Stimulated activated CD8-positive, alpha-beta memory T cell treated with anti-CD3 and anti-CD28 coated beads, Interleukin-4, amount 100 ng/mL, for 1 hour (primary cell): Measurements from ENCODE around the gene CSNK1A1.
"Not testable (repeated sequence)": the region's sequence is repeated elsewhere in the genome, so short reads cannot be mapped to it uniquely, and the experiment has no call there.

ENCODE experiments used
- DNase-seq, 2 donors: peaks; one replicate each; pipeline ENCODE4 v3.0.0-alpha.2; 2020; ENCODE audit warnings: low read depth in 2 of 2, low spot score in 1 of 2

CSNK1A1 gene

GRCh38 chr5:149572576-149573231 lies 21.5 kb upstream of the CSNK1A1 start:
- no peak for DNase-seq

- DNase-seq = no peak
Measured at GRCh38 chr5:149572170-149572569, 20.9 kb upstream of the CSNK1A1 start.

DNA sequence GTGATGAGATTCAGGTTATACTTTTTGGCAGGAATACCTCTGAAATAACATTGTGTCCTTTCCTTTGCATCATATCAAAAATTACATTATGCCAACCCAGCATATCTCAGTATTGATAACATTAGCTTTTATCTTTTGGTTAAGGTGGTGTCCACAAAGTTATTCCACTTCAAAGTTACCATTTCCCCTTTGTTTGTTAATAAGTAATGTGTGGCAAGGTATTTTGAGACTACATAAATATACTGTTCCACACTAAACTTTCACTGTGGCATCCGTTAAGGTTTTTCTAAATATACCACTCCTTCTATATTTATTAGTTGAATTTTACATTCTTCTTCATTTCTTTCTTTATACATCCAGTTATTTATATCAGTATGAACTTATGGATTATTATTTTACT lies 16.0 kb upstream of the CSNK1A1 start:
- no peak for DNase-seq

GRCh38 chr5:149564542-149565140 lies 13.4 kb upstream of the CSNK1A1 start:
- not testable (repeated sequence) for DNase-seq

DNA sequence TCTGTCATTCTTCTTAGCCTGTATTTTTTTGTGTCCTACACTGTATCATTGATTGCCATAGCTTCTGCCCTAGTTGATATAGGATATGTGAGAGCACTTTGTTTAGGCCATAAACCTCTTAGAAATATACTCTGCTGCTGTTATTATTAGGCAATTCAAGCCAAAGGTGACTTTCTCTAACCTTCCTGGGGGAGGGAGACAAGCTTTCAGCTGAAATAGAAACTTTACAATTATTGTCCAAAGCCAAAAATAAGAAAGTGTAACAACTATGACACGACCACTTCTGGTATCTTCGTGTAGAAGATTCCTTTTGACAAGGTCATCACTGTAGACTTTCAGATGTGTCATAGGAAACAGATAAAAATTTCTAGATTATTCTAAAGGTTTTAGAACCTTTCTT lies 12.2 kb upstream of the CSNK1A1 start:
- DNase-seq = no peak

DNA sequence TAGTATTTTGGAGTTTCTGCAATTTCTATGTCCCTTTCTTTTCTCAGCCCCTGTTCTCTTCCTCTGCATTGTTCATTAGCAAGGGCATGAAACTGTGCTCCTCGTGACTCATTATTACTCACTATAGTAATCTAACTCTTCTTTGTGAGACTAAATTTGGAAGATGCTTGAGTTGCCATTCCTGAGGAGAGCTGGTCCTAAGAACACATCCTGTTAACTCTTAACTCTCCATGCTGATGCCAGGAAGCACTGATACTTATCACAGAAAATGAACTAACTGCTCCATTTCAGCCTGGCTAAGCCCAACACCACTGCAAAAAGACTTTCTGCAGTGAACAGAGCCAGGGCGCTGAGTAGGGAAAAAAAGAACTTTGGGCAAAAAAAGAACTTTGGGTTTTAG lies 10.6 kb upstream of the CSNK1A1 start:
- DNase-seq = no peak

DNA sequence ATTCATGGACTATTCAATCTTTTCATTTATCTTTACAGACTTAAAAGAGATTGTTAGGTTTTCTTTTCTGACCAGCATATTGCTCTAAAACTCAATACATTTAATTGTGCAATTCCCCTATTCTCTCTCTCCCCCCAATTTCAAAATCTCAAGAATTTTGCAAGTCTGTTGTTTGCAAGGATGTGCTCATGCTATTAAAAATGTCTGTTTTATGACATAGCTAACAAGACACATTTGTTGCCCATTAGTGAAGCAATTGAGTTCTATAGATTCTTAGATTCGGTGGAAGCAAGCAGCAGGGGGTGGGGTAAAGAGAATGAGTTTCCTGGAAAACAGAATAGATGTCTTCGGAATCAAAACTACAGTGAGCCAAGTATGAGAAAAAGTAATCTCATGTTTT lies 8.5 kb upstream of the CSNK1A1 start:
- DNase-seq = no peak

DNA sequence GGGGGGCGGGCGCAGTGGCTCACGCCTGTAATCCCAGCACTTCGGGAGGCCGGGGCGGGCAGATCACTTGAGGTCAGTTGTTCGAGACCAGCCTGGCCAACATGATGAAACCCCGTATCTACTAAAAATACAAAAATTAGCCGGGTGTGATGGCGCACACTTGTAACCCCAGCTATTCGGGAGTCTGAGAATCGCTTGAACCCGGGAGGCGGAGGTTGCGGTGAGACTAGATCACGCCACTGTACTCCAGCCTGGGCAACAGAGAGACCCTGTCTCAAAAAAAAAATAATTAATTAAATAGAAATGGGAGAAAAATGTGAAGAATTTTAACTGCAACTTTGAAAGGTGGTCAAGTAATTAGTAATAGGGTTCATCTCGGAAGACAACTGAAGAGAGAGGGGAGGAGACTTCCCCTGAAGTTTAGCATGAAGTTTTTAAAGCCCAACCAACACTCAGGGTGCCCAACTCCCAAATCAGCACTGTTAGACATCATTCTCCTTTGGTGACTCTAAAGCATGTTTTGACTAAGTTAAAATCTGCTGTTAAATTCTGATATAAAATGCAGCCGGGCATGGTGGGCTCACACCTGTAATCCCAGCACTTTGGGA lies 1.4 kb upstream of the CSNK1A1 start:
- DNase-seq = no peak

DNA sequence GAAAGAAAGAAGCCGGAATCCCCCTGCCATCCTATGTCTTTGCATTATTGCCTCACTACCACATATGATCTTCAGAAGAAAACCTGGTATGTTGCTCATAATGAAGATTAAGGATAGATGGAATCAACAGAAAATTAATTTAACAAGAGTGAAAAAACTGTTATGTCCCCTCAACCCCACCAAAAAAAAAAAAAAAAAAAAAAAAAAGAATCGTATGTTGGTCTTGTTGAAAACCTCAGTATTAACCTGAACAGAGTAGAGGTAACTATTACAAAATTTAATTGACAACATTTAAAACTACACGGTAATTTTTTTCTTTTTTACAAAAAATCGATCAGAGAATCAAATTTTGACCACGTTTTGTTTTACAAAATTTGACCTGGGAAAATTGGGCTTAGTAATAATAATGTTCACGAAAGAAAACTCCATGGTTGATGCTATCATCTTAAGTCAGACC lies 827 bp upstream of the CSNK1A1 start:
- DNase-seq = no peak

DNA sequence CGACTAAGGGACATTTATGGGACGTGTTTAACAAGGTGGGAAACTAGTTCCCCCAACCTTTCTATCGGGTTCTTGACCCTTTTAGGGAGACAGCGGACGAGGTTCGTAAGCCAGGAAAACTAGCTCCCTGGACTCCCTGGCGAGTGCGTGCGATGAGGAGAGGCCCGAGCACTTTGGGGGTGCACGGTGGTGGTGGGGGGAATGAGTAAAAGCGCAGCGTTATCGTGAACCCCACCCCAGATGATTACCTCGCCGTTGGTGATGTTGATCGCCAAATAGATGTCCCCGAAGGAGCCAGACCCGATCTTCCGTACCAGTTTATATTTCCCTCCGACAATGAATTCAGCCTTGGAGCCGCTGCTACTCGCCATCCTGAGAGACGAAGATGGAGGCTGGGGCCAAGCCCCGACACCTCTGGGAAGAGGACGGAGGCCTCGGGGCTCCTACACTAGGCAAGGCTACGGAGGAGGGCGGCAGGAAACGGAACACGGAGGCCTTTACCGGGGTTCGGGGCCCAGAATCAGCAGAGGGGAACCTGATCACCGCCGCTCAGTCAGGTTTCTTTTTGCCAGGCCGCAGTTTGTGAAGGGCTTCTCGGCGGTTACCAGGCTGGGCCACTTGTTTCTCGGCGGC lies 529 bp downstream of the CSNK1A1 start:
- no peak for DNase-seq

DNA sequence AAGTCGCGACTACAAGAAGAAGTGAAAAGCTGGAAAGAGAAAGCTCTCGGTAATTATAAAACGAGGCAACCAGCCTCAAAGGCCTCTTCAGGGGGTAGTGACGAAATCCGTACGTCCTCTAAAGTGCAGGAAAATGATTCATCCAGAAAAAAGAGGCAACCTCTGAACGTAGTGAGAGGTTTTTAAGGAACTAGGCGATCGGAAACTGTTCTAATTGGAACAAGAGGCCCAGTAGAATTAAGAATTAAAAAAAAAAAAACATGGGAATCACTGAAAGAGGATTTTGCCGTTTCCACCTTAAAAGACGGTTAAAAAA lies 1.0 kb downstream of the CSNK1A1 start:
- no peak for DNase-seq

- no peak for DNase-seq
Measured at GRCh38 chr5:149549461-149550267, 1.6 kb downstream of the CSNK1A1 start.

- DNase-seq = no peak
Measured at GRCh38 chr5:149546974-149547373, 4.3 kb downstream of the CSNK1A1 start.

DNA sequence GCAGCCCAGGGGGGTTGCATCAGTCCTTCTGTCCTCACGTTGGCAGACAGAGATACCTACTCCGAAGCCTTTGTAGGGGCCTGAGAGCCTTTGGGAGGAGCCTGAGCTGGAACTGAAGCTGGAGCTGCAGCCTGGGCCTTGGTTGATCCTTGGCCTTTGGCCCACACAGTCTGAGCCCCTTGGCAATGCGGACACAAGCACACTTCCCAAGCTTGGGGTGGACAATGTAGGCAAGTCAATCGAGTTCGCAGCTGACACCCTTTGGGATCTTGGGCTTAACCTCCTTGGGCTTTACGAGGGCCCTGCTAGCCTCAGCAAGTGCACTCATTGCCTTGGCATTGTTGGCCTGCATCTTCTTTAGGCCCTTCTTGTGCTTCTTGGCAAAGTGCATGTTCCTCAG lies 5.9 kb downstream of the CSNK1A1 start:
- DNase-seq = no peak

GRCh38 chr5:149544028-149544420 lies 7.2 kb downstream of the CSNK1A1 start:
- DNase-seq = no peak

DNA sequence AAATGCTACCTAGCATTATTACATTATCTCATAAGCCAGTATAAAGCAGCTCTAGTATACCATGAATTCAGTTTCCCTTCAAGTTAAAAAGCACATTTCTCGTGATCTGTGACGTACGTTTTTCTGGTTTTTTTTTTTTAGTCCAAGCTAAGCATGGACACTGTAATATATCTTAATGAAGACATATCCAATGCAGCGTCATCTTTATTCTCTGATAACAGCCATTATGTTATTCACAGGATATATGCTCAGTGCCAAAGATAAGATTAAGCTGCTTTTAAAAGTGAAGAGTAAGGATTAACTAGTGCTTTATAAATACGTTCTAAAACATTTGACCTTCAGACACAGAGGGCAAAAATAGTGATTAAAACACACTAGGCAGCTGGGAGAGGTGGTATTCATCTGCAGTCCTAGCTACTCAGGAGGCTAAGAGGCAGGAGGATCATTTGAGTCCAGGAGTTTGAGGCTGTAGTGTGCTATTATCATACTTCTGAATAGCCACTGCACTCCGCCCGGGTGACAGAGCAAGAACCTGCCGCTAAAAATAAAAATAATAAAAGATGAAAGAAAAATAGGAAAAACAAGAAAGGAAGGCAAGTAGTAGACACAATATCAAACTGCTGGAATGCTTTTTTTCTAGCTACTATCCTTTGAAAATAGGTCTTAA lies 7.7 kb downstream of the CSNK1A1 start:
- DNase-seq = no peak

GRCh38 chr5:149541893-149542292 lies 9.3 kb downstream of the CSNK1A1 start:
- no peak for DNase-seq

DNA sequence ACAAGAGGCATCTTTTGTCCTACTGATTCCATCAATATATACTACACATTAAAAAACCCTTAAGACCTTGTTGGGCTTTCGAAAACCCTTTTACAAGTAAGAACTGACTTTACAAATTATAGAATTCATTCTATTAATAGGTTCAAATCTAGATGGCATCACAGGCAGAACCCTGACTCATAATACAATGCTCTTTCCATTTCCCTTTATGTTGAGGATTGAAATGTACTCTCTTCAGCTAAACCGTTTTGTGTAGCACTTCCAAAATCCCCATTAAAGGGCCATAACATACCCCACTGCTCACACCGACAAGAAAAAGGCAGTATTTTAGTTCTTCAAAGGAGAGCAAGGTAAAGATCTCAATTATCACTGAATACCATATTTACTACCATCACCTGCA lies 11.2 kb downstream of the CSNK1A1 start:
- no peak for DNase-seq

DNA sequence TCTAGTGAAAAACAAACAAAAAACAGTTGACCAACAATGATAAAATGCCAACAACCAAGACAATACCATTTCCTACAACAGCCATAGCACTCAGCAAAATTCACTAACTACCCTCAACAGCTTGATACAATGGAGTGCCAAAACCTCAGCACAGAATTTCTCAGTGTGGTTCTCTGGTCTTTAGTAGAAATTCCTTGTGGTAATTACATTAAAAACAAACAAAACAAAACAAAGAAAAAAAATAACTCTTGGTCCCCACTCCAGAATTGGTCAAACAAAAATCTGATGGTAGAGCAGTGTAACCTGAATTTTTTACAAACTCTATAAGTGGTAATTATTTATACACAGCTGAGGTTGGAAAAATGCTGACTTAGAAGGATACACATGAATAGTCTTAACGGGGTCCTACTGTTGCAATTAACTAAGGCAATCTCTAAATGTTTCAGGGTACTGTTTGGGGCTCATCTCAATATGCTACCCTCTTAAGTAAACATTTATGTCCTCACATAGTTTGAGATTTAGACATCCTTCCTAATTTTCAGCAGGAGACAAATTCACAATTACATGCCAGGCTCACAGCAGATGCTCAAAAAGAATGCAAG lies 13.8 kb downstream of the CSNK1A1 start:
- DNase-seq = no peak

DNA sequence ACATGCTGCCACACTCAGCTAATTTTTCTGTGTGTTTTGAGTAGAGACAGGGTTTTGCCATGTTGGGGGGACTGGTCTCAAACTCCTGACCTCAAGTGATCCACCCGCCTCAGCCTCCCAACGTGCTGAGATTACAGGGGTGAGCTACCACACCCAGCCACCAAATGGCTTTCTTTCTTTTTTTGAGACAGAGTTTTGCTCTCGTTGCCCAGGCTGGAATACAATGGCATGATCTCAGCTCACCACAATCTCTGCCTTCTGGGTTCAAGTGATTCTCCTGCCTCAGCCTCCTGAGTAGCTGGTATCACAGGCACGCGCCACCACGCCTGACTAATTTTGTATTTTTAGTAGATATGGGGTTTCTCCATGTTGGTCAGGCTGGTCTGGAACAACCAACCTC lies 15.5 kb downstream of the CSNK1A1 start:
- not testable (repeated sequence) for DNase-seq

GRCh38 chr5:149532413-149532812 lies 18.8 kb downstream of the CSNK1A1 start:
- no peak for DNase-seq
